B cell (primary cell): ENCODE data around the gene COL25A1. TPM values are rescaled to one million over a fixed set of nuclear protein-coding genes. Genes with fewer than 3 reads are reported as not detected.

ENCODE experiments used
- ATAC-seq: fragments of 200-7000 bp; cut with Tn5 transposase; one replicate; pipeline ENCODE4 v1.10.0; 2021; ENCODE audit warnings: low read depth, mild to moderate bottlenecking, moderate number of reproducible peaks, moderate library complexity
- CTCF ChIA-PET: fragments of 350-600 bp; sonication (Branson Sonifier 250); formaldehyde crosslinking; loops from one replicate; lab custom pipeline; 2021; ENCODE audit warnings: antibody characterized with exemption, inconsistent platforms; lab: Charles Lee
- POLR2A ChIA-PET: fragments of 350-600 bp; sonication (Branson Sonifier 250); formaldehyde crosslinking; loops from one replicate; lab custom pipeline; 2021; ENCODE audit warnings: antibody characterized with exemption; lab: Charles Lee
- DNase-seq: peaks from one replicate; pipeline ENCODE4 v3.0.0; 2013
- H2AFZ ChIP-seq: 2 replicates; pipeline ENCODE4 v1.6.1; 2012; ENCODE audit warnings: mild to moderate bottlenecking, low read depth, low read length; ENCODE audit not compliant: insufficient read depth, poor library complexity, severe bottlenecking
- H3K27ac ChIP-seq, 2 donors: 1 replicate in 1 of 2; 2 replicates in 1 of 2; pipeline ENCODE4 v1.5.1; 2012 to 2013; ENCODE audit warnings: low read length in 2 of 2, mild to moderate bottlenecking in 2 of 2, moderate library complexity in 1 of 2
- H3K27me3 ChIP-seq, 4 experiments: fragments of 200-600 bp in 1 of 4; sonication (generic) in 1 of 4; replicated peaks in 1 of 4; 1 replicate in 2 of 4; 2 replicates in 2 of 4; pipeline versions ENCODE4 v1.6.1 to v1.7.0; 2013 to 2016; ENCODE audit warnings: low read length in 3 of 4, mild to moderate bottlenecking in 2 of 4, mixed read lengths in 1 of 4, moderate library complexity in 1 of 4; ENCODE audit not compliant: insufficient read depth in 4 of 4, control insufficient read depth in 3 of 4; ENCODE audit errors: control extremely low read depth in 1 of 4
- H3K36me3 ChIP-seq, 2 experiments: replicated peaks in 1 of 2; 1 replicate in 1 of 2; 2 replicates in 1 of 2; pipeline versions ENCODE4 v1.6.1 to v1.7.1; 2013; ENCODE audit warnings: low read length in 1 of 2; ENCODE audit not compliant: insufficient read depth in 2 of 2, control insufficient read depth in 1 of 2; ENCODE audit errors: control extremely low read depth in 1 of 2, extremely low read depth in 1 of 2
- H3K4me1 ChIP-seq, 2 donors: fragments of 200-600 bp in 1 of 2; sonication (generic) in 1 of 2; 1 replicate in 1 of 2; 2 replicates in 1 of 2; pipeline versions ENCODE4 v1.5.1 to v1.6.1; 2013 to 2017; ENCODE audit warnings: low read length in 2 of 2; ENCODE audit not compliant: control insufficient read depth in 2 of 2, insufficient read depth in 2 of 2
- H3K4me2 ChIP-seq: replicated peaks from 2 replicates; pipeline ENCODE3; 2012; ENCODE audit warnings: mild to moderate bottlenecking, low read depth, low read length; ENCODE audit not compliant: poor library complexity, severe bottlenecking
- H3K4me3 ChIP-seq, 5 experiments: fragments of 200-600 bp in 1 of 5; sonication (generic) in 1 of 5; 1 replicate in 3 of 5; 2 replicates in 2 of 5; pipeline versions ENCODE4 v1.5.1 to v1.7.0; 2011 to 2016; ENCODE audit warnings: low read length in 4 of 5, mild to moderate bottlenecking in 4 of 5, low read depth in 2 of 5, control low read depth in 1 of 5, moderate library complexity in 1 of 5; ENCODE audit not compliant: insufficient read depth in 1 of 5; ENCODE audit errors: control extremely low read depth in 1 of 5, extremely low read depth in 1 of 5
- H3K79me2 ChIP-seq: fragments of 200-600 bp; sonication (generic); one replicate; pipeline ENCODE4 v1.6.0; 2016; ENCODE audit warnings: low read length; ENCODE audit not compliant: control insufficient read depth, insufficient read depth
- H3K9ac ChIP-seq: fragments of 200-600 bp; sonication (generic); 2 replicates; pipeline ENCODE4 v1.6.1; 2017; ENCODE audit warnings: mild to moderate bottlenecking, low read length, moderate library complexity
- H3K9me3 ChIP-seq, 3 donors: one replicate each; pipeline versions ENCODE4 v1.6.1 to v1.7.1; 2013; ENCODE audit warnings: low read length in 2 of 3; ENCODE audit not compliant: control insufficient read depth in 2 of 3, insufficient read depth in 1 of 3; ENCODE audit errors: control extremely low read depth in 1 of 3
- H4K20me1 ChIP-seq: 2 replicates; pipeline ENCODE4 v1.6.0; 2012; ENCODE audit warnings: mild to moderate bottlenecking, low read length; ENCODE audit not compliant: insufficient read depth, control insufficient read depth, poor library complexity, severe bottlenecking
- H3K27ac Mint-ChIP-seq: one replicate; pipeline ENCODE4 v1.8.0; 2021; ENCODE audit warnings: mixed read lengths
- H3K27me3 Mint-ChIP-seq: one replicate; pipeline ENCODE4 v1.8.0; 2021; ENCODE audit warnings: mixed read lengths
- H3K4me1 Mint-ChIP-seq: one replicate; pipeline ENCODE4 v1.8.0; 2021; ENCODE audit warnings: mixed read lengths
- H3K4me3 Mint-ChIP-seq: one replicate; pipeline ENCODE4 v1.8.0; 2021; ENCODE audit warnings: mixed read lengths
- H3K9me3 Mint-ChIP-seq: one replicate; pipeline ENCODE4 v1.8.0; 2022; ENCODE audit warnings: mixed read lengths; ENCODE audit not compliant: insufficient read depth
- EZH2 ChIP-seq: IDR thresholded peaks from 2 replicates; pipeline ENCODE4 v1.6.1; 2012; ENCODE audit warnings: borderline replicate concordance, low read depth, mild to moderate bottlenecking, moderate library complexity, low read length; ENCODE audit not compliant: insufficient read depth, poor library complexity, severe bottlenecking
- WGBS: methylation state at CpG from one replicate; pipeline ENCODE4 v1.1.5; 2013; ENCODE audit warnings: missing lambda C conversion rate; ENCODE audit not compliant: insufficient coverage; 5-methylcytosine and 5-hydroxymethylcytosine counted together
- intact Hi-C: fragments of 100-400 bp; cut with micrococcal nuclease; formaldehyde crosslinking; loops from one replicate; pipeline ENCODE4 v1.10.0; 2022
- polyA plus RNA-seq: library from polyadenylated mRNA; depleted of rRNA; stranded (reverse); fragments of >200 nt; gene quantifications from 2 replicates; pipeline ENCODE4 v1.2.3, GENCODE V29; 2012
- total RNA-seq, 2 donors: library from RNA; stranded (reverse); fragments of 120-200 nt in 1 of 2; gene quantifications; 1 replicate in 1 of 2; 2 replicates in 1 of 2; pipeline versions ENCODE4 v1.2.3 to v1.2.4, GENCODE V29; 2013 to 2022
- TF ChIP-seq, protein P1 (sequence below): fragments of 200-600 bp; IDR thresholded peaks from one replicate; pipeline ENCODE4 v1.8.0; 2022; ENCODE audit warnings: antibody characterized with exemption, mild to moderate bottlenecking

COL25A1 gene
- total and polyA plus RNA-seq, 2 donors (not counting 1 experiment from before 2014, with no cell fraction given) = not detected

DNA sequence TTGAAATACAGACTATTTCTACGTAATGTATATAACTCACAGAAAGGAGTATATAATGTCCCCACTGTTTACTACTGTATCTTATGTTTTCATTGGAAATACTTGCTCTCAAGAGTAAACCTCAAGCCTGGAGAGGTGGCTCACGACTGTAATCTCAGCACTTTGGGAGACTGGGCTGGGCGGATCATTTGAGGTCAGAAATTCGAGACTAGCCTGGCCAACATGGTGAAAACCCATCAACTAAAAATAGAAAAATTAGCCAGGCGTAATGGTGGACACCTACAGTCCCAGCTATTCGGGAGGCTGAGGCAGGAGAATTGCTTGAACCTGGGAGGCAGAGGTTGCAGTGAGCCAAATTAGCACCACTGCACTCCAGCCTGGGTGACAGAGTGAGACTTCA is 92.8 kb downstream of the COL25A1 start:
- no peaks in the 10 kb centered on the region for H3K4me1 ChIP-seq
- H3K36me3 ChIP-seq = no peaks in the 10 kb centered on the region
- H3K27me3 ChIP-seq = no peaks in the 10 kb centered on the region
- CTCF ChIA-PET = no interaction called here
- no peak overlapping the region for H3K9ac ChIP-seq
- intact Hi-C loops = no loop called here
- 95% methylated on average over 4 of the region's 6 CpGs for WGBS
- no peak overlapping the region for H3K4me3 ChIP-seq
- Mint-ChIP-seq H3K4me1 (no peaks in the 10 kb centered on the region), H3K4me3 (no peak overlapping the region), H3K27me3 (no peaks in the 10 kb centered on the region), H3K9me3 (no peaks in the 10 kb centered on the region), H3K27ac (no peak overlapping the region)
- H4K20me1 ChIP-seq = no peaks in the 10 kb centered on the region
- no peak overlapping the region for H3K27ac ChIP-seq
- no peak overlapping the region for H3K4me2 ChIP-seq
- H3K9me3 ChIP-seq = no peaks in the 10 kb centered on the region
- no peak overlapping the region for H2AFZ ChIP-seq
- no peak for ATAC-seq
- POLR2A ChIA-PET = no interaction called here
- no peak for DNase-seq
- no peaks in the 10 kb centered on the region for H3K79me2 ChIP-seq
- TF ChIP-seq, protein P1, sequence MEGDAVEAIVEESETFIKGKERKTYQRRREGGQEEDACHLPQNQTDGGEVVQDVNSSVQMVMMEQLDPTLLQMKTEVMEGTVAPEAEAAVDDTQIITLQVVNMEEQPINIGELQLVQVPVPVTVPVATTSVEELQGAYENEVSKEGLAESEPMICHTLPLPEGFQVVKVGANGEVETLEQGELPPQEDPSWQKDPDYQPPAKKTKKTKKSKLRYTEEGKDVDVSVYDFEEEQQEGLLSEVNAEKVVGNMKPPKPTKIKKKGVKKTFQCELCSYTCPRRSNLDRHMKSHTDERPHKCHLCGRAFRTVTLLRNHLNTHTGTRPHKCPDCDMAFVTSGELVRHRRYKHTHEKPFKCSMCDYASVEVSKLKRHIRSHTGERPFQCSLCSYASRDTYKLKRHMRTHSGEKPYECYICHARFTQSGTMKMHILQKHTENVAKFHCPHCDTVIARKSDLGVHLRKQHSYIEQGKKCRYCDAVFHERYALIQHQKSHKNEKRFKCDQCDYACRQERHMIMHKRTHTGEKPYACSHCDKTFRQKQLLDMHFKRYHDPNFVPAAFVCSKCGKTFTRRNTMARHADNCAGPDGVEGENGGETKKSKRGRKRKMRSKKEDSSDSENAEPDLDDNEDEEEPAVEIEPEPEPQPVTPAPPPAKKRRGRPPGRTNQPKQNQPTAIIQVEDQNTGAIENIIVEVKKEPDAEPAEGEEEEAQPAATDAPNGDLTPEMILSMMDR = no peak
- TF ChIP-seq EZH2 = no peak

DNA sequence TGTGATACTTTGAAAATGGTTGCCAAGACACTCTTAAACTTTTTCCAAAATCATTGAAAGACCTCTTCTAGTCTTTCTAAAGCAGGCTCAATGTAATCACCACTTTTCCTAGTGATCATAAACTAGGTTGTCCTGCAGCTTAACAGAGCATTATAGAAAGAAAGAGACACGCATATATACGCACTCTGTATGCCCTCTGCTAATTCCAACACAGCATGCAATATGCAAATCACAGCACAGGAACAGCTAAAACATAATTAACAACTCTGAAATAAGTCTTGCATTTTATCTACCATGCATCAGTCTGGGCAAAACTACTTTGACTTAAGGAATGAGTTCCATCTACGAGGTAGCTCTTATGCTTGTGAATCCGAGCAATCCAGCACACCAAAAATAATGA is 94.6 kb downstream of the COL25A1 start:
- intact Hi-C loops = no loop called here
- Histone ChIP-seq H3K27me3 (no peaks in the 10 kb centered on the region), H3K36me3 (no peaks in the 10 kb centered on the region), H3K9ac (no peak overlapping the region), H3K4me1 (no peaks in the 10 kb centered on the region), H3K27ac (no peak overlapping the region), H3K4me3 (no peak overlapping the region), H3K9me3 (no peaks in the 10 kb centered on the region), H2AFZ (no peak overlapping the region), H4K20me1 (no peaks in the 10 kb centered on the region), H3K79me2 (no peaks in the 10 kb centered on the region), H3K4me2 (no peak overlapping the region)
- no peak for TF ChIP-seq EZH2
- TF ChIP-seq, protein P1 = no peak
- no peaks in the 10 kb centered on the region for H3K4me1 Mint-ChIP-seq
- H3K4me3 Mint-ChIP-seq = no peak overlapping the region
- ChIA-PET CTCF (no interaction called here), POLR2A (no interaction called here)
- no peak overlapping the region for H3K27ac Mint-ChIP-seq
- WGBS = 97% methylated on average over 3 of the region's 4 CpGs
- DNase-seq (no peak), ATAC-seq (no peak)
- H3K9me3 Mint-ChIP-seq = no peaks in the 10 kb centered on the region
- H3K27me3 Mint-ChIP-seq = no peaks in the 10 kb centered on the region
